Fibroblast of lung (primary cell): ENCODE results near the gene MINPP1.
"Not testable (repeated sequence)": the region's sequence is repeated elsewhere in the genome, so short reads cannot be mapped to it uniquely, and the experiment has no call there.

ENCODE experiments used
- EZH2 ChIP-seq: IDR thresholded peaks from 2 replicates; pipeline ENCODE4 v1.5.1; 2012; ENCODE audit warnings: low read length, control low read depth, mild to moderate bottlenecking; ENCODE audit errors: missing control alignments
- TF ChIP-seq, protein P1 (sequence below), 2 donors: IDR thresholded peaks in 1 of 2; conservative IDR thresholded peaks in 1 of 2; 1 replicate in 1 of 2; 2 replicates in 1 of 2; pipeline ENCODE4 v1.5.1; 2011 to 2012; ENCODE audit warnings: low read length in 2 of 2, control low read depth in 1 of 2, inconsistent platforms in 1 of 2, low read depth in 1 of 2, mild to moderate bottlenecking in 1 of 2

DNA sequence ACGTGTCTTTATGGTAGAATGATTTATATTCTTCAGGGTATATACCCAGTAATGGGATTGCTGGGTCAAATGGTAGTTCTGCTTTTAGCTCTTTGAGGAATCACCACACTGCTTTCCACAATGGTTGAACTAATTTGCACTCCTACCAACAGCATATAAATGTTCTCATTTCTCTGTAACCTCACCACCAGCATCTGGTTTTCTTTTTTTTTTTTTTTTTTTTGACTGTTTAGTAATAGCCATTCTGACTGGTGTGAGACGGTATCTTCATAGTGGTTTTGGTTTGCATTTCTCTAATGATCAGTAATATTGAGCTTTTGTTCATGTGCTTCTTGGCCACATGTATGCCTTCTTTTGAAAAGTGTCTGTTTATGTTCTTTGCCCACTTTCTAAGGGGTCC lies 42.9 kb upstream of the MINPP1 start:
- TF ChIP-seq, protein P1, sequence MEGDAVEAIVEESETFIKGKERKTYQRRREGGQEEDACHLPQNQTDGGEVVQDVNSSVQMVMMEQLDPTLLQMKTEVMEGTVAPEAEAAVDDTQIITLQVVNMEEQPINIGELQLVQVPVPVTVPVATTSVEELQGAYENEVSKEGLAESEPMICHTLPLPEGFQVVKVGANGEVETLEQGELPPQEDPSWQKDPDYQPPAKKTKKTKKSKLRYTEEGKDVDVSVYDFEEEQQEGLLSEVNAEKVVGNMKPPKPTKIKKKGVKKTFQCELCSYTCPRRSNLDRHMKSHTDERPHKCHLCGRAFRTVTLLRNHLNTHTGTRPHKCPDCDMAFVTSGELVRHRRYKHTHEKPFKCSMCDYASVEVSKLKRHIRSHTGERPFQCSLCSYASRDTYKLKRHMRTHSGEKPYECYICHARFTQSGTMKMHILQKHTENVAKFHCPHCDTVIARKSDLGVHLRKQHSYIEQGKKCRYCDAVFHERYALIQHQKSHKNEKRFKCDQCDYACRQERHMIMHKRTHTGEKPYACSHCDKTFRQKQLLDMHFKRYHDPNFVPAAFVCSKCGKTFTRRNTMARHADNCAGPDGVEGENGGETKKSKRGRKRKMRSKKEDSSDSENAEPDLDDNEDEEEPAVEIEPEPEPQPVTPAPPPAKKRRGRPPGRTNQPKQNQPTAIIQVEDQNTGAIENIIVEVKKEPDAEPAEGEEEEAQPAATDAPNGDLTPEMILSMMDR (conservative IDR thresholded peaks at IDR 0.05 in 1 of 2, IDR thresholded peaks at IDR 0.05 in 1 of 2; ENCODE audit: low read depth in 1 of 2, low read length in 2 of 2) = not testable (repeated sequence)
- not testable (repeated sequence) for TF ChIP-seq EZH2
